HEK293 (cell line): Measurements from ENCODE around the gene PLCG1.

Experiments used
- CTCF ChIP-seq: fragments of 450-650 bp; formaldehyde crosslinking; IDR thresholded peaks from 2 replicates; pipeline ENCODE4 v1.5.1; 2016; ENCODE audit warnings: missing biosample characterization, missing genetic modification characterization
- PRDM4 ChIP-seq: fragments of 450-650 bp; formaldehyde crosslinking; IDR thresholded peaks from 2 replicates; pipeline ENCODE4 v1.5.1; 2017; ENCODE audit warnings: missing biosample characterization, missing genetic modification characterization
- SETDB1 ChIP-seq: IDR thresholded peaks from one replicate; pipeline ENCODE4 v1.6.1; 2017; ENCODE audit warnings: mild to moderate bottlenecking, low read length, moderate library complexity, mixed read lengths; ENCODE audit not compliant: insufficient read length
- WT1 ChIP-seq: fragments of 450-650 bp; formaldehyde crosslinking; IDR thresholded peaks from 2 replicates; pipeline ENCODE4 v1.5.1; 2016; ENCODE audit warnings: missing biosample characterization, missing genetic modification characterization
- ZBTB7A ChIP-seq: fragments of 450-650 bp; formaldehyde crosslinking; IDR thresholded peaks from 2 replicates; pipeline ENCODE4 v1.5.1; 2016; ENCODE audit warnings: low read depth, missing biosample characterization, missing genetic modification characterization
- ZNF704 ChIP-seq: fragments of 450-650 bp; formaldehyde crosslinking; IDR thresholded peaks from 2 replicates; pipeline ENCODE4 v1.5.1; 2016; ENCODE audit warnings: missing biosample characterization, missing genetic modification characterization

GRCh38 chr20:41134362-41135186 is 2.8 kb upstream of the PLCG1 start:
- TF ChIP-seq SETDB1 (no peak), ZNF704 (tag by site-specific recombination) (no peak), CTCF (tag by site-specific recombination) (no peak), ZBTB7A (tag by site-specific recombination) (no peak), WT1 (no peak), PRDM4 (tag by site-specific recombination) (no peak)
